Liver (tissue), 9 donors: ENCODE results near the gene RFNG. TPM values are rescaled to one million over a fixed set of nuclear protein-coding genes. Genes with fewer than 3 reads are reported as not detected.

Source experiments
- DNase-seq: peaks from one replicate; pipeline ENCODE4 v3.0.0-alpha.2; 2017; ENCODE audit warnings: low spot score
- H3K27ac ChIP-seq, 2 donors: one replicate each; pipeline ENCODE4 v1.7.0; 2013; ENCODE audit warnings: inconsistent platforms in 2 of 2, low read length in 2 of 2, control low read depth in 1 of 2, low read depth in 1 of 2, mild to moderate bottlenecking in 1 of 2
- H3K27me3 ChIP-seq, 4 donors: one replicate each; pipeline versions ENCODE4 v1.6.1 to v1.7.0; 2013; ENCODE audit warnings: low read length in 3 of 4, inconsistent platforms in 1 of 4, mild to moderate bottlenecking in 1 of 4, moderate library complexity in 1 of 4; ENCODE audit not compliant: control insufficient read depth in 4 of 4, insufficient read depth in 4 of 4
- H3K36me3 ChIP-seq, 4 donors: one replicate each; pipeline versions ENCODE4 v1.6.1 to v1.7.0; 2013; ENCODE audit warnings: low read length in 3 of 4, mild to moderate bottlenecking in 3 of 4, low read depth in 1 of 4, moderate library complexity in 1 of 4; ENCODE audit not compliant: control insufficient read depth in 4 of 4, insufficient read depth in 3 of 4
- H3K4me1 ChIP-seq, 4 donors: one replicate each; pipeline versions ENCODE4 v1.6.1 to v1.7.0; 2013; ENCODE audit warnings: low read length in 3 of 4, mild to moderate bottlenecking in 3 of 4, moderate library complexity in 1 of 4; ENCODE audit not compliant: control insufficient read depth in 4 of 4, insufficient read depth in 4 of 4
- H3K4me3 ChIP-seq, 3 donors: one replicate each; pipeline versions ENCODE4 v1.6.1 to v1.7.0; 2013; ENCODE audit warnings: low read length in 3 of 3, control low read depth in 1 of 3, low read depth in 1 of 3, mild to moderate bottlenecking in 1 of 3
- H3K9ac ChIP-seq, 2 donors: one replicate each; pipeline ENCODE4 v1.7.0; 2013; ENCODE audit warnings: low read length in 2 of 2, mild to moderate bottlenecking in 2 of 2, moderate library complexity in 2 of 2, control low read depth in 1 of 2, low read depth in 1 of 2
- H3K9me3 ChIP-seq, 4 donors: one replicate each; pipeline versions ENCODE4 v1.6.1 to v1.7.0; 2013; ENCODE audit warnings: low read length in 3 of 4; ENCODE audit not compliant: control insufficient read depth in 4 of 4
- ATF3 ChIP-seq: IDR thresholded peaks from 2 replicates; pipeline ENCODE4 v1.6.1; 2016; ENCODE audit warnings: antibody characterized with exemption
- CTCF ChIP-seq: fragments of 150-350 bp; IDR thresholded peaks from 2 replicates; pipeline ENCODE4 v1.5.1; 2017; ENCODE audit warnings: improper control_type of control experiment, low read depth, low read length; ENCODE audit not compliant: missing input control
- EGR1 ChIP-seq, 2 donors: IDR thresholded peaks; 2 replicates each; pipeline ENCODE4 v1.6.1; 2016 to 2018; ENCODE audit warnings: antibody characterized with exemption in 2 of 2, low read depth in 2 of 2
- FOXA1 ChIP-seq: IDR thresholded peaks from 2 replicates; pipeline ENCODE4 v1.6.1; 2016; ENCODE audit warnings: antibody characterized with exemption
- GABPA ChIP-seq, 2 donors: IDR thresholded peaks in 1 of 2; conservative IDR thresholded peaks in 1 of 2; 2 replicates each; pipeline ENCODE4 v1.6.1; 2016; ENCODE audit warnings: antibody characterized with exemption in 2 of 2, mild to moderate bottlenecking in 1 of 2, moderate library complexity in 1 of 2
- HNF4G ChIP-seq: IDR thresholded peaks from 2 replicates; pipeline ENCODE4 v1.6.1; 2016; ENCODE audit warnings: antibody characterized with exemption
- JUND ChIP-seq, 2 donors: IDR thresholded peaks; 2 replicates each; pipeline ENCODE4 v1.6.1; 2016; ENCODE audit warnings: antibody characterized with exemption in 2 of 2
- MAX ChIP-seq: IDR thresholded peaks from 2 replicates; pipeline ENCODE4 v1.6.1; 2016; ENCODE audit warnings: antibody characterized with exemption
- NR2F2 ChIP-seq: IDR thresholded peaks from 2 replicates; pipeline ENCODE4 v1.6.1; 2016; ENCODE audit warnings: antibody characterized with exemption
- RAD21 ChIP-seq, 2 donors: IDR thresholded peaks; 2 replicates each; pipeline ENCODE4 v1.6.1; 2016; ENCODE audit warnings: antibody characterized with exemption in 2 of 2, mild to moderate bottlenecking in 2 of 2
- REST ChIP-seq: IDR thresholded peaks from 2 replicates; pipeline ENCODE4 v1.6.1; 2016; ENCODE audit warnings: antibody characterized with exemption, mild to moderate bottlenecking
- RXRA ChIP-seq, 2 donors: IDR thresholded peaks; 2 replicates each; pipeline ENCODE4 v1.6.1; 2017 to 2018; ENCODE audit warnings: antibody characterized with exemption in 2 of 2, mild to moderate bottlenecking in 1 of 2
- SP1 ChIP-seq: IDR thresholded peaks from 2 replicates; pipeline ENCODE4 v1.6.1; 2018; ENCODE audit warnings: antibody characterized with exemption, mild to moderate bottlenecking
- TAF1 ChIP-seq: conservative IDR thresholded peaks from 2 replicates; pipeline ENCODE4 v1.6.1; 2016; ENCODE audit warnings: antibody characterized with exemption, mild to moderate bottlenecking
- YY1 ChIP-seq: IDR thresholded peaks from 2 replicates; pipeline ENCODE4 v1.6.1; 2016; ENCODE audit warnings: antibody characterized with exemption, mild to moderate bottlenecking
- ZBTB33 ChIP-seq: IDR thresholded peaks from 2 replicates; pipeline ENCODE4 v1.6.1; 2016; ENCODE audit warnings: antibody characterized with exemption
- WGBS: extraction: QIAGEN DNeasy Blood & Tissue Kit; methylation state at CpG from one replicate; pipeline ENCODE4 v1.1.7; 2013; 5-methylcytosine and 5-hydroxymethylcytosine counted together
- polyA plus RNA-seq, 2 donors: library from polyadenylated mRNA; stranded (reverse) in 1 of 2; unstranded in 1 of 2; fragments of 200-250 nt in 1 of 2; fragments of >200 nt in 1 of 2; fragmentation: Nextera tagmentation in 1 of 2; extraction: Ambion mirVana in 1 of 2; gene quantifications; one replicate each; pipeline versions ENCODE4 v1.2.1 to v1.2.3, GENCODE V29; 2013 to 2015
- total RNA-seq, 2 donors: library from RNA; depleted of rRNA; stranded (reverse); fragments of >200 nt; gene quantifications; one replicate each; pipeline ENCODE4 v1.2.3, GENCODE V29; 2014
- donor health status: healthy.
- donor health status: healthy.
- donor health status: healthy.
- donor health status: healthy.
- donor health status: healthy.

RFNG gene
- total and polyA plus RNA-seq, 4 donors: 15.0 to 36.0 (median 23.4) TPM

- Histone ChIP-seq H3K9ac (no peak overlapping the region), H3K4me1 (peaks cover 0 to 3% (median 0%) of the 10 kb centered on the region in 4 donors), H3K27me3 (no peaks in the 10 kb centered on the region), H3K36me3 (peaks cover 0 to 3% (median 0%) of the 10 kb centered on the region in 4 donors), H3K4me3 (no peak overlapping the region), H3K9me3 (no peaks in the 10 kb centered on the region), H3K27ac (no peak overlapping the region)
- 84% methylated on average over 9 of the region's 9 CpGs for WGBS
- no peak for DNase-seq
- TF ChIP-seq REST: no peak
- TF ChIP-seq TAF1: no peak
- TF ChIP-seq CTCF: no peak
These were observed 21.8 kb upstream of the RFNG start for GRCh38 chr17:82073446-82073845.

- Histone ChIP-seq H3K27me3 (no peaks in the 10 kb centered on the region), H3K27ac (no peak overlapping the region), H3K4me1 (peaks cover 0 to 3% (median 0%) of the 10 kb centered on the region in 4 donors), H3K9me3 (no peaks in the 10 kb centered on the region), H3K36me3 (no peaks in the 10 kb centered on the region), H3K9ac (no peak overlapping the region), H3K4me3 (no peak overlapping the region)
- no peak for DNase-seq
- TF ChIP-seq RAD21 (IDR thresholded peaks at IDR 0.05): no peak
- no peak for TF ChIP-seq SP1
- TF ChIP-seq EGR1 (IDR thresholded peaks at IDR 0.05; ENCODE audit: low read depth in 2 of 2): no peak
- TF ChIP-seq RXRA (IDR thresholded peaks at IDR 0.05): no peak
- no peak for TF ChIP-seq ZBTB33
- TF ChIP-seq HNF4G: no peak
- TF ChIP-seq TAF1: no peak
- 82% methylated on average over 6 of the region's 6 CpGs for WGBS
These were observed 21.2 kb upstream of the RFNG start for GRCh38 chr17:82072827-82073226.

GRCh38 chr17:82070611-82071010, 19.0 kb upstream of the RFNG start:
- Histone ChIP-seq H3K27ac (no peak overlapping the region), H3K9ac (no peak overlapping the region), H3K36me3 (no peaks in the 10 kb centered on the region), H3K4me3 (no peak overlapping the region), H3K27me3 (no peaks in the 10 kb centered on the region), H3K4me1 (peaks cover 0 to 6% (median 4%) of the 10 kb centered on the region in 4 donors), H3K9me3 (no peaks in the 10 kb centered on the region)
- no peak for DNase-seq
- TF ChIP-seq EGR1 (IDR thresholded peaks at IDR 0.05; ENCODE audit: low read depth in 2 of 2): no peak
- no peak for TF ChIP-seq SP1
- TF ChIP-seq HNF4G: no peak
- TF ChIP-seq REST: no peak
- TF ChIP-seq NR2F2: no peak
- no peak for TF ChIP-seq JUND (IDR thresholded peaks at IDR 0.05)
- no peak for TF ChIP-seq GABPA (IDR thresholded peaks at IDR 0.05 in 1 of 2, conservative IDR thresholded peaks at IDR 0.05 in 1 of 2)
- no peak for TF ChIP-seq YY1
- no peak for TF ChIP-seq ATF3
- TF ChIP-seq FOXA1: no peak
- TF ChIP-seq MAX: no peak
- no peak for TF ChIP-seq TAF1
